GM19025 (cell line): ENCODE measurements around the gene MESP2.

ENCODE experiments used
- ATAC-seq: cut with Tn5 transposase; IDR thresholded peaks from one replicate; pipeline ENCODE4 v1.9.1; 2021; ENCODE audit warnings: mild to moderate bottlenecking, low read depth, moderate library complexity; ENCODE audit not compliant: unreplicated experiment

The MESP2 gene

GRCh38 chr15:89799011-89799911, 23.1 kb downstream of the MESP2 start:
- no peak for ATAC-seq

GRCh38 chr15:89799918-89800498, 23.9 kb downstream of the MESP2 start:
- no peak for ATAC-seq

GRCh38 chr15:89801471-89802195, 25.5 kb downstream of the MESP2 start:
- ATAC-seq, result no peak

GRCh38 chr15:89802231-89802928, 26.2 kb downstream of the MESP2 start:
- no peak for ATAC-seq

- ATAC-seq, result no peak
Measured at GRCh38 chr15:89802986-89803824, 27.1 kb downstream of the MESP2 start.

GRCh38 chr15:89803941-89804800, 28.0 kb downstream of the MESP2 start:
- no peak for ATAC-seq

- no peak for ATAC-seq
Measured at GRCh38 chr15:89805241-89806209, 29.4 kb downstream of the MESP2 start.

- no peak for ATAC-seq
Measured at GRCh38 chr15:89806210-89806558, 30.1 kb downstream of the MESP2 start.

GRCh38 chr15:89806559-89807550, 30.7 kb downstream of the MESP2 start:
- ATAC-seq, result no peak

- ATAC-seq, result no peak
Measured at GRCh38 chr15:89807689-89808088, 31.6 kb downstream of the MESP2 start.

- no peak for ATAC-seq
Measured at GRCh38 chr15:89808160-89808870, 32.2 kb downstream of the MESP2 start.

GRCh38 chr15:89809093-89809786, 33.1 kb downstream of the MESP2 start:
- no peak for ATAC-seq

GRCh38 chr15:89809787-89810148, 33.6 kb downstream of the MESP2 start:
- ATAC-seq, result no peak

- ATAC-seq, result no peak
Measured at GRCh38 chr15:89810837-89811236, 34.7 kb downstream of the MESP2 start.

GRCh38 chr15:89812011-89812846, 36.1 kb downstream of the MESP2 start:
- no peak for ATAC-seq
